ENCODE data around the gene JAZF1.

The JAZF1 gene

GRCh38 chr7:27921081-27921836, 259.3 kb downstream of the JAZF1 start:
- no peak for DNase-seq (ENCODE audit: low read depth in 4 of 4, low spot score in 1 of 4)

- DNase-seq (ENCODE audit: low read depth in 4 of 4, low spot score in 1 of 4) = no peak
Observed at GRCh38 chr7:27920281-27920946, 260.2 kb downstream of the JAZF1 start.

DNA sequence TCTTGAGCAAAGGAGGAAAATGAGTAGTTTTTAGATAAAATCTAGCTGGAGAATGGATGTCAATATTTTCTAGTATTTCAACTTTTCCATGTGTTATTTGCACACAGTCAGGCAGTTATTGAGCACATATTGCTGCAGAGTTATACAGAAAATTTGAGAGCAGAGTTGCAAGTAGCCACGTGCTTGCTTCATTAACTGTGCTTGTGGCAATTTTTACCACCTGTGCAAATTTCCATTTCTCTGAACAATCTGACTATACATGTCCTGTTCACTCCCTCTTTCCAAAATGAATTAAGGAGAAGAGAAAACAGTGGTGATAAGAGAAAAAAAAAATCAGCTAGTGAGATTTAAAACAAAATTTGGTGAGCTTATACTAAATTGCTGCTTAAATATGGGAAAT, 262.1 kb downstream of the JAZF1 start:
- DNase-seq (ENCODE audit: low read depth in 4 of 4, low spot score in 1 of 4) = no peak

GRCh38 chr7:27917774-27918314, 262.8 kb downstream of the JAZF1 start:
- no peak for DNase-seq (ENCODE audit: low read depth in 4 of 4, low spot score in 1 of 4)

DNA sequence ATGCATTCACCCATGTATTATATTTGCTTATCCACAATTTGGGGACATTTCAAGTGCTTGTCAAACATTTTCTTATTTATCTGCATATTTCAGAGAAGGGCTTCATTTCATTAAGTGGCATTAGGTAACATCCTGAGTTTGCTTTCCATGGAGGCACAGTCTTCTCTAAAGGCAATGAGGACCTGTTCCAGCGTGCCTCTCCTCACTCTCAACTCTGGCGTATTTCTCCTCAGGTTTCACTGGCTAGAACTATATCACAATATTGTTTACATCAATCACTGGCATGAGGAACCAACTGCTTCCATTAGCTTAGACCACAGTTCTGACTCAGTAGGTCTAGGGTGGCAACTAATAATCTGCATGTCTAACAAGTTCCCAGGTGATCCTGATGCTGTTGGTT, 263.5 kb downstream of the JAZF1 start:
- no peak for DNase-seq (ENCODE audit: low read depth in 4 of 4, low spot score in 1 of 4)

GRCh38 chr7:27916372-27916771, 264.2 kb downstream of the JAZF1 start:
- no peak for DNase-seq (ENCODE audit: low read depth in 4 of 4, low spot score in 1 of 4)

DNA sequence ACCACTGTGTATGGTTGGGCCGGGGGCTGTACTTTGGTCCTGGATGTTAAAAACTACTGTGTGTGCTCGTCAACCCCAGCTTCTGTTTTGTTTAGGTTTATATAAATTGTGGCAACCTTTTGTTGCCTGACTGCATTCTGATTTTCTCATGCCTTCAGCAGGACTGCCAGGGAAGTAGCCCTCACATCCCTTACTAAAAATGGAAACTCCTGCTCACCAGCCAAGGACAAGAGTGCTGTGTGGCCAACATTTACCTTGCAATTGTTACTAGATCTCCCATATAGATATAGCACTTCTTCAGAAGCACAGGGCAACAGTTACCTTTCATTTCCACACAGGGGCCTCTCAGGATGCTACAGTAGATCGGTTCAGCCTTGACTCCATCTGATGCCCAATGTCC, 266.2 kb downstream of the JAZF1 start:
- DNase-seq (ENCODE audit: low read depth in 4 of 4, low spot score in 1 of 4) = no peak

DNA sequence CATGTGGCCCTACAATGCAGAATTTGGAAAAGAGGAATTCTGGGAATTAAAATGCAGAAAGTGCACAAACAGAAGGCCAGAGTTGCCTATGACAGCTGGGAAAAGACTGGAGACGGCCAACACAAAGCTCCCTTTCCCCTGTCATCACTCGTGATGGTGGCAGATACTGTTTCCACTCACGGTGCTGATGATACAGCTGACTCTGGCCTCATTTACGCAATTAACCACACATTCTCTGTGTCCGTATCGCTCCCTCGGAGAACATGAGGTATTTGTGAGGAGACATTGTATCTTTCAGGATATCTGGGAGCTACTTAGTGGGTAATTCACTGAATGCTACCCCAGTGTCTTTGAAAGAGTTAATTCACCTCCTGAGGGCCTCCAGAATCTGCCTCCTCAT, 267.8 kb downstream of the JAZF1 start:
- no peak for DNase-seq (ENCODE audit: low read depth in 4 of 4, low spot score in 1 of 4)

- DNase-seq (ENCODE audit: low read depth in 4 of 4, low spot score in 1 of 4) = no peak
Observed at GRCh38 chr7:27911920-27912319, 268.7 kb downstream of the JAZF1 start.

- no peak for DNase-seq (ENCODE audit: low read depth in 4 of 4, low spot score in 1 of 4)
Observed at GRCh38 chr7:27910326-27910725, 270.3 kb downstream of the JAZF1 start.

GRCh38 chr7:27908534-27909165, 271.9 kb downstream of the JAZF1 start:
- no peak for DNase-seq (ENCODE audit: low read depth in 4 of 4, low spot score in 1 of 4)

DNA sequence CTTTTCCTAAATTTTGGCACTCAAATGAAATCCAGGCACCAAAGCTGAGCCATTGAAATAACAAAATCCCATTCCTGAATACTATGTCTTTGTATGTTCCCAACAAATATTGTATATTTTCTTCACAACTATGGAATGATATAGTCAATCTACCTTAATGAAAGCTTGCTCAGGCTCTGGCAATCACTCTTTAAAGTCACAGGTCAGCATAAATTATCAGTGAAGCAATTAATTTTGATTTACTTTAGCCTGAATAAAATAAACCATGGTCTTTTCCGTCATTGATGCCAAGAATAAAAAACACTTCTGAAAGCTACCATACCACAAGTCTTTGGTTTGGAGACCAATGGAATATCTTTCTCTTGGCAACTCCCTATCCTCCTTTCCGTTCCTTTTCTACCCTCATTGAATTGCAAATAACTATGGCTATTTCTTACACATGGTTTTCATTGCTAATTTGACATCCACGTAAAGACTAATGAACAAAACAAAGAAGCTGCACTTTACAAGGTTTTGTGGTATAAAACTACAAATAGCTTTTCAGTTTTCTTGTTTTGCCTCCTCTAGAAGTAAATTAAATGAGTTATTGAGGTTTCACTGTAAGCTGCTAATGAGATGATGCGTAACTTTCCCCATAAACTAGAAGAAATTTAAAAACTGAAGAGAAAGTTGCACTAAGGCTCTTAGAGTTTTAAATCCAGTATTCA, 274.1 kb downstream of the JAZF1 start:
- DNase-seq (ENCODE audit: low read depth in 4 of 4, low spot score in 1 of 4) = no peak

DNA sequence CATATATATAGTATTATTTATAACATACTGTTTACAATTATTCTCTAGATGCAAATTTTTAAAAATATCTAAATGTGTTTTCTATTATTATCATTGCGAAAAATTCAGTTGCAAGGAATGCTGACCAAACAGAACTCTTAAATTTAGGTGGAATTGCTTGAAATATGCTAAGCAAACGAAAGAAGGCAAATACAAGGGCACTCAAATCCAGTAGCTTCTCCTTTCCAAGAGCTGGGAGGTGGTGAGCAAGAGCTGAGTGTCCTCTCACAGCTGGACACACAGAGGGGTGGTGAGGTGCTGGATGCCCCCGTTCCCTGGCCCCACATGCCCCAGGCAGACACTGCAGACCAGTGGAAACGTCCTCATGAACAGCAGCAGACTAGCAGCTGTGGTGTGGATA, 274.6 kb downstream of the JAZF1 start:
- DNase-seq (ENCODE audit: low read depth in 4 of 4, low spot score in 1 of 4) = no peak

DNA sequence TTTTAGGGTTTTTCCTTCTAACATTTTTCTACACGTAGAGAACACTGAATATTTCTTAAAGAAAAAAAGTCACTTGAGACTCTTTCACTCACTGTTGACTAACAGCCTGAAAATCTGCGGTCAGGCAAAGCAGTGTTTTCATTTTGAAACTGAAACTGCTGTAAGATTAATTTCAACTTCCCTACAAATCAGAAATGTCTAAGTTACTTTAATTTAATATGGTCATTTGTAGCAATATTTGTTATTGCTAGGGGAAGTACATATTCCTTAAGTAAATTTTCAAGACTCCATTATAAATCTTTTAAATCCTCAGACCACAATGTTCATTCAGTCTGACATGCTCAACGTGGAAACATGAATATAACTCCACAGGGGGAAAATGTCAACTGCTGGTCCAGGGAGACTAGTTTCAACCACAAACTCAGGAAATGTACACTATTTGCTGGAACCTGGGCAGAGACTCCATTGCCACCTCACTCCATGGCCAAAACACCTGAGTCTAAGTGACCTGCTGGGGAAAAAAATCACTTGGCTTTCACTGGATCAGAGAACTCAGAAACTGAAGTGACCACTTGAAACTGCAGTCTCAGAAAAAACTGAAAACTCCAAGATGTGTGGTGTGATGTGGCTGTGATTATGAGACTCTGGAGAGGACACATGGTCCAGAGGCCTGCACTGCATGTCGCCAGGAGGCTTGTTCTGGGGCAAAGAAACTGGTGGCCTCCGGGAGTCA, 279.4 kb downstream of the JAZF1 start:
- no peak for DNase-seq (ENCODE audit: low read depth in 4 of 4, low spot score in 1 of 4)

DNA sequence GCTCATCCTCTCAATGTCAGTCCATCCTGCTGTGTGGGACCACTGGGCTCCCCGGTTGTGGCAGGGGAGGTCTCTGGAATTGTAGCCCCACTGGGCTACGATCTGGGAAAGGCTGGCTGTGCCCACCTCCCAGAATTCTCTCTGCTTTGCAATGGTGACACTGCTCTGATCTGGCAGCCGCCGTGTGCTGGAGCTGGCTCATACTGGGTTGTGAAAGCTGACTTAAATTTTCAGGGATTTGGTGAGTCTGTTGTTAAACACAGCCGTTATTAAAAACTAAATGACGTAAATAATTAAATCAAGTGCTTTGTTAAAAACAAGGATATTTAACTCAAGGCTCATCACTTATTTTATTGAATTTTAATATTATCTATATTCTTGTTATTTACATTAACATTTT, 280.6 kb downstream of the JAZF1 start:
- no peak for DNase-seq (ENCODE audit: low read depth in 4 of 4, low spot score in 1 of 4)

DNA sequence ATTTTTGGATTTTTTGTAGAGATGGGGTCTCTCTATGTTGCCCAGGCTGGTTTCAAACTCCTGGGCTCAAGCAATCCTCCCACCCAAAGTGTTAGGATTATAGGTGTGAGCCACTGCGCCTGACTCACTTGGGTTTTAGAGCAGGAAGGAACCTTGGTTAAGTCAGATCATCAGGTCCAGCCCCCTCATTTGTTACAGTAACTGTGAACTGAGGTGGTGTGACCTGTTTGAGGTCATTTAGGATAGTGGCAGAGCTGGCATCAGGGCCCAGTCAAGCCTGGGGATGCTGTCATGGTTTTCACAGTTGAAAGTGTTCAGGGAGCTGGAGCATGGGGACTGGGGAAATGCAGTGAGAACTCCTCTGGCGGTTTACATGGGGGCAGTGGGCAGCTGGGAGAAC, 281.0 kb downstream of the JAZF1 start:
- peak in 1 of 4 experiments; percentile 4 for DNase-seq (ENCODE audit: low read depth in 4 of 4, low spot score in 1 of 4)

GRCh38 chr7:27897441-27897847, 283.2 kb downstream of the JAZF1 start:
- no peak for DNase-seq (ENCODE audit: low read depth in 4 of 4, low spot score in 1 of 4)

DNA sequence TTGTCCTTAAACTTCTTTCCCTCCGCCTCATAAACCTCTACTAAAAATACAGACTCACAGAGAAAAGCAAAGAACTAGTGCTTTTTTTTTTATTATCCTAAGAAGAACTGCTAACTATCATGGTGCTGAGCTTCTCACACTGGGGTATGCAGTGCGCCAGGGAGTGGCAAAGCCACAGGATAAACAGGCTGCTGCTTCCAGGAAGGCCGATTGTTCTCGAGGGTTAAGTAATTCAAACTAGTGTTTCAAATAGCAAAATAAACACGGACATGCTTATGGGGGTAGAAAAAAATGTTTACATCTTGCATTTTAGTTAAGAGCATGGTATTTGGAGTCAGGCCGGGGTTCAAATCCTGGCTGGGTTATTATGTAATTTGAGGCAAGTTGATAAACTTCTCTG, 283.6 kb downstream of the JAZF1 start:
- DNase-seq (ENCODE audit: low read depth in 4 of 4, low spot score in 1 of 4) = no peak

DNA sequence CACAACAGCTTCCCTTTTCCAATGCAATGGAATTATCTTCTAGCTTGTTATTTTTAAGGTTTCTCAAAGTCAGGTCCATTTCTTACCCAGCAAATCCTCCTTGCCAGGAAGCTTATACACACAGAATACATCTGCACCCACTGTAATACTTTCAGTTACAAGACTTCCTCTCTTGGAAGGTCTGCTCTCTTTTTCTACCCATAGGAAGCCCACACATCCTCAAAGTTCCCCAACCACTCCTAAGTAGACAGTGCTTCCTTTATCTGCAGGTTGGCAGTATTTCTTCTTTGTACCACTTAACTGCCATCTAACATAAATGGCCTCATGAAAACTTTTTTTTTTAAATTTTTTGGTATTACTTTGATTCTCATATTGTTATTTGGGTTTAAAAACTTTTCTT, 285.0 kb downstream of the JAZF1 start:
- no peak for DNase-seq (ENCODE audit: low read depth in 4 of 4, low spot score in 1 of 4)

GRCh38 chr7:27890205-27890849, 290.3 kb downstream of the JAZF1 start:
- DNase-seq (ENCODE audit: low read depth in 4 of 4, low spot score in 1 of 4) = no peak
